HepG2 (cell line): ENCODE measurements around the gene FSCN2. TPM values are rescaled to one million over a fixed set of nuclear protein-coding genes. Genes with fewer than 3 reads are reported as not detected.

Source experiments
- AGO2 ChIP-seq: fragments of 200-400 bp; formaldehyde crosslinking; optimal IDR thresholded peaks from 2 replicates; pipeline ENCODE3; 2017; ENCODE audit warnings: mild to moderate bottlenecking, low read depth, low read length, moderate library complexity
- FOXP1 ChIP-seq, 2 experiments: fragments of 450-650 bp in 1 of 2; IDR thresholded peaks; 2 replicates each; pipeline ENCODE4 v1.6.1; 2017 to 2018; ENCODE audit warnings: antibody characterized with exemption in 1 of 2
- GABPB1 ChIP-seq: IDR thresholded peaks from 2 replicates; pipeline ENCODE4 v1.6.1; 2016; ENCODE audit warnings: mild to moderate bottlenecking, missing genetic modification reagents, moderate library complexity, missing compliant biosample characterization
- JUN ChIP-seq: sonication (generic); formaldehyde crosslinking; IDR thresholded peaks from 2 replicates; pipeline ENCODE4 v1.4.0; 2020; ENCODE audit warnings: mild to moderate bottlenecking, missing genetic modification reagents
- KDM3A ChIP-seq: IDR thresholded peaks from 2 replicates; pipeline ENCODE4 v1.6.1; 2018; ENCODE audit warnings: low read depth, missing compliant biosample characterization
- KMT2B ChIP-seq: IDR thresholded peaks from 2 replicates; pipeline ENCODE4 v1.6.1; 2016; ENCODE audit warnings: missing genetic modification reagents, missing compliant biosample characterization
- NFE2L2 ChIP-seq: fragments of 150-350 bp; IDR thresholded peaks from 2 replicates; pipeline ENCODE4 v1.6.1; 2014; ENCODE audit warnings: low read length
- PRMT3 ChIP-seq: sonication (generic); formaldehyde crosslinking; IDR thresholded peaks from 2 replicates; pipeline ENCODE4 v1.8.1; 2022; ENCODE audit warnings: low read depth, mild to moderate bottlenecking, moderate library complexity, missing genetic modification reagents, borderline replicate concordance
- RBM39 ChIP-seq: fragments of 200-400 bp; formaldehyde crosslinking; IDR thresholded peaks from one replicate; pipeline ENCODE4 v1.6.1; 2018; ENCODE audit warnings: antibody characterized with exemption, mild to moderate bottlenecking, low read depth, low read length; ENCODE audit not compliant: poor library complexity, severe bottlenecking
- REXO4 ChIP-seq: sonication (generic); formaldehyde crosslinking; IDR thresholded peaks from 2 replicates; pipeline ENCODE4 v1.8.0; 2022; ENCODE audit warnings: missing genetic modification reagents, mild to moderate bottlenecking, borderline replicate concordance
- SPEN ChIP-seq: sonication (generic); formaldehyde crosslinking; IDR thresholded peaks from 2 replicates; pipeline ENCODE4 v1.5.1; 2020; ENCODE audit warnings: low read depth, mild to moderate bottlenecking, missing genetic modification reagents
- TAF1 ChIP-seq: sonication (generic); formaldehyde crosslinking; IDR thresholded peaks from 2 replicates; pipeline ENCODE4 v1.4.0; 2020; ENCODE audit warnings: missing genetic modification reagents
- TBL1XR1 ChIP-seq: fragments of 150-350 bp; IDR thresholded peaks from 2 replicates; pipeline ENCODE4 v1.6.1; 2014; ENCODE audit warnings: borderline replicate concordance, low read length; ENCODE audit not compliant: partially characterized antibody
- TOPORS ChIP-seq: sonication (generic); formaldehyde crosslinking; IDR thresholded peaks from 2 replicates; pipeline ENCODE4 v1.8.0; 2023; ENCODE audit warnings: mild to moderate bottlenecking, missing genetic modification reagents
- ZIK1 ChIP-seq: sonication (generic); formaldehyde crosslinking; IDR thresholded peaks from 2 replicates; pipeline ENCODE4 v1.5.0; 2020; ENCODE audit warnings: mild to moderate bottlenecking, low read depth, missing genetic modification reagents, borderline replicate concordance
- ZNF143 ChIP-seq: sonication (generic); formaldehyde crosslinking; IDR thresholded peaks from 2 replicates; pipeline ENCODE4 v1.4.0; 2020; ENCODE audit warnings: missing genetic modification reagents
- ZNF354B ChIP-seq: sonication (generic); formaldehyde crosslinking; IDR thresholded peaks from 2 replicates; pipeline ENCODE4 v1.8.0; 2022; ENCODE audit warnings: mild to moderate bottlenecking, missing genetic modification reagents
- ZNF451 ChIP-seq: sonication (generic); formaldehyde crosslinking; IDR thresholded peaks from 2 replicates; pipeline ENCODE4 v1.5.0; 2020; ENCODE audit warnings: mild to moderate bottlenecking, missing genetic modification reagents
- ZNF547 ChIP-seq: sonication (generic); formaldehyde crosslinking; IDR thresholded peaks from 2 replicates; pipeline ENCODE4 v1.5.1; 2020; ENCODE audit warnings: mild to moderate bottlenecking, missing genetic modification reagents
- ZNF615 ChIP-seq: sonication (generic); formaldehyde crosslinking; IDR thresholded peaks from 2 replicates; pipeline ENCODE4 v1.5.0; 2020; ENCODE audit warnings: mild to moderate bottlenecking, missing genetic modification reagents, borderline replicate concordance
- ZNF878 ChIP-seq: sonication (generic); formaldehyde crosslinking; IDR thresholded peaks from 2 replicates; pipeline ENCODE4 v1.8.1; 2023; ENCODE audit warnings: mild to moderate bottlenecking, missing genetic modification reagents, moderate library complexity
- polyA plus RNA-seq, 8 experiments: library from polyadenylated mRNA; depleted of rRNA in 3 of 8; stranded (reverse) in 7 of 8; unstranded in 1 of 8; fragments of >200 nt; fragmentation: Illumina TruSeq in 4 of 8; extraction: Trizol in 4 of 8; gene quantifications; 2 replicates each; pipeline versions ENCODE4 v1.2.1 to v1.2.3, GENCODE V29; 2011 to 2016; ENCODE audit warnings: low read depth in 4 of 8, missing spikeins in 1 of 8, mixed read lengths in 1 of 8; ENCODE audit not compliant: insufficient read depth in 1 of 8
- total RNA-seq, 5 experiments: library from RNA; depleted of rRNA; stranded (reverse); fragments of >200 nt; fragmentation: Illumina TruSeq; extraction: Trizol; gene quantifications; 2 replicates each; pipeline ENCODE4 v1.2.3, GENCODE V29; 2016; ENCODE audit warnings: low read depth in 1 of 5
- TF ChIP-seq, protein P1 (sequence below): sonication (generic); formaldehyde crosslinking; IDR thresholded peaks from 2 replicates; pipeline ENCODE4 v1.8.1; 2022; ENCODE audit warnings: mild to moderate bottlenecking, missing genetic modification reagents
- TF ChIP-seq, protein P2 (sequence below): IDR thresholded peaks from 2 replicates; pipeline ENCODE4 v1.6.1; 2012; ENCODE audit warnings: inconsistent platforms
- TF ChIP-seq, protein P3 (sequence below): sonication (generic); formaldehyde crosslinking; IDR thresholded peaks from 2 replicates; pipeline ENCODE4 v1.4.0; 2020; ENCODE audit warnings: missing genetic modification reagents

FSCN2 gene
- total and polyA plus RNA-seq, 2 of the 13 experiments (the other 11 are each of a cell fraction or from before 2014, with no cell fraction given) = 0.09 TPM; not detected in 1

DNA sequence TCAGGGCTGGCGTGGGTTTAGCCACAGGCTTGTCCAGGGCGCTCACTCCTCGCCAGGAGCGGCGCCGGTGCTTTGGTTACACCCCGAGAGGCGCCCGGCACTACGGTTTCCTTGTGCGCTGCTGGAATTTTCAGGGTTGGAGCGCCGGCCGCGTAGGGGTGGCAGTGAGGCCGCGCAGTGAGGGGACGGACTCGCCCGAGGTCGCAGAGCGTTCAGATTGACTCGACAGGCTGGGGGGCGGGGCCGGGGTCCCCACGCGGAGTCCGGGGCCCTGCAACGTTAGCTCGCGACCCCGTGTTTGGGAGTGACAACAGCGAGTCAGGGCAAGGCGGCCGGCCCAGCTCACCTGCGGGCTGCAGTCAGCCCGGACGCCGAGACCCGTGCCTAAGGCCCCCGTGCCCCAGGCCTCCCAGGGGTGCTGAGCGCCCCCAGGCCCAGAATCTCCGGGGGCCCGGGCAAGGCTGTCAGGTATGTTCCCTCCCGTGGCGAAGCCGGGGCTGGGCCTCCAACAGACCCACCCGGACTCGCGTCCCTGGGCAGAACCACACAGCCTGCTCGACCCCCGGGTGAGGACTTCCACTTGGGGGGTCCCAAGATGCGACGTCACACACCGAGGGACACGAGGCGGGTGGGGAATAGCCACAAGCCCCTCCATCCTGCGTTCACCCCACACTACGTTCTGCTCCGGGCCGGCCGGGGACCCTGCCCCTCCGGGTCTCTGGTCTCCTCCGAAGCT is 14.3 kb upstream of the FSCN2 start (continued):
- TF ChIP-seq, protein P1, sequence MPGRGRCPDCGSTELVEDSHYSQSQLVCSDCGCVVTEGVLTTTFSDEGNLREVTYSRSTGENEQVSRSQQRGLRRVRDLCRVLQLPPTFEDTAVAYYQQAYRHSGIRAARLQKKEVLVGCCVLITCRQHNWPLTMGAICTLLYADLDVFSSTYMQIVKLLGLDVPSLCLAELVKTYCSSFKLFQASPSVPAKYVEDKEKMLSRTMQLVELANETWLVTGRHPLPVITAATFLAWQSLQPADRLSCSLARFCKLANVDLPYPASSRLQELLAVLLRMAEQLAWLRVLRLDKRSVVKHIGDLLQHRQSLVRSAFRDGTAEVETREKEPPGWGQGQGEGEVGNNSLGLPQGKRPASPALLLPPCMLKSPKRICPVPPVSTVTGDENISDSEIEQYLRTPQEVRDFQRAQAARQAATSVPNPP (CRISPR knock-in tag) = 0 out of 2 replicates have a peak, but pooled peaks have one; percentile 69
- TF ChIP-seq KMT2B = 0 out of 2 replicates have a peak, but pooled peaks have one; percentile 25
- TF ChIP-seq ZNF354B (CRISPR knock-in tag) = no peak
- TF ChIP-seq TOPORS = peak; percentile 84; the same call in 1 of the 2 replicates
- TF ChIP-seq GABPB1 (CRISPR knock-in tag) = no peak; the same call in 1 of the 2 replicates
- no peak for TF ChIP-seq TBL1XR1
- TF ChIP-seq RBM39 = peak; percentile 80
- peak; percentile 63; the same call in 1 of the 2 replicates for TF ChIP-seq ZNF547
- TF ChIP-seq ZNF451 (CRISPR knock-in tag) = peak; percentile 10; the same call in 1 of the 2 replicates
- peak; percentile 38 for TF ChIP-seq TAF1
- TF ChIP-seq, protein P2, sequence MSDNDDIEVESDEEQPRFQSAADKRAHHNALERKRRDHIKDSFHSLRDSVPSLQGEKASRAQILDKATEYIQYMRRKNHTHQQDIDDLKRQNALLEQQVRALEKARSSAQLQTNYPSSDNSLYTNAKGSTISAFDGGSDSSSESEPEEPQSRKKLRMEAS = peak; percentile 38; the same call in 1 of the 2 replicates
- peak; percentile 63 for TF ChIP-seq AGO2
- TF ChIP-seq ZNF143 (CRISPR knock-in tag) = no peak
- TF ChIP-seq ZNF878 (CRISPR knock-in tag) = peak; percentile 55; the same call in 1 of the 2 replicates
- TF ChIP-seq SPEN (CRISPR knock-in tag) = peak; percentile 70
- no peak for TF ChIP-seq FOXP1 (IDR thresholded peaks at IDR 0.05)
- TF ChIP-seq FOXP1 (CRISPR knock-in tag; IDR thresholded peaks at IDR 0.05) = no peak
- TF ChIP-seq, protein P3, sequence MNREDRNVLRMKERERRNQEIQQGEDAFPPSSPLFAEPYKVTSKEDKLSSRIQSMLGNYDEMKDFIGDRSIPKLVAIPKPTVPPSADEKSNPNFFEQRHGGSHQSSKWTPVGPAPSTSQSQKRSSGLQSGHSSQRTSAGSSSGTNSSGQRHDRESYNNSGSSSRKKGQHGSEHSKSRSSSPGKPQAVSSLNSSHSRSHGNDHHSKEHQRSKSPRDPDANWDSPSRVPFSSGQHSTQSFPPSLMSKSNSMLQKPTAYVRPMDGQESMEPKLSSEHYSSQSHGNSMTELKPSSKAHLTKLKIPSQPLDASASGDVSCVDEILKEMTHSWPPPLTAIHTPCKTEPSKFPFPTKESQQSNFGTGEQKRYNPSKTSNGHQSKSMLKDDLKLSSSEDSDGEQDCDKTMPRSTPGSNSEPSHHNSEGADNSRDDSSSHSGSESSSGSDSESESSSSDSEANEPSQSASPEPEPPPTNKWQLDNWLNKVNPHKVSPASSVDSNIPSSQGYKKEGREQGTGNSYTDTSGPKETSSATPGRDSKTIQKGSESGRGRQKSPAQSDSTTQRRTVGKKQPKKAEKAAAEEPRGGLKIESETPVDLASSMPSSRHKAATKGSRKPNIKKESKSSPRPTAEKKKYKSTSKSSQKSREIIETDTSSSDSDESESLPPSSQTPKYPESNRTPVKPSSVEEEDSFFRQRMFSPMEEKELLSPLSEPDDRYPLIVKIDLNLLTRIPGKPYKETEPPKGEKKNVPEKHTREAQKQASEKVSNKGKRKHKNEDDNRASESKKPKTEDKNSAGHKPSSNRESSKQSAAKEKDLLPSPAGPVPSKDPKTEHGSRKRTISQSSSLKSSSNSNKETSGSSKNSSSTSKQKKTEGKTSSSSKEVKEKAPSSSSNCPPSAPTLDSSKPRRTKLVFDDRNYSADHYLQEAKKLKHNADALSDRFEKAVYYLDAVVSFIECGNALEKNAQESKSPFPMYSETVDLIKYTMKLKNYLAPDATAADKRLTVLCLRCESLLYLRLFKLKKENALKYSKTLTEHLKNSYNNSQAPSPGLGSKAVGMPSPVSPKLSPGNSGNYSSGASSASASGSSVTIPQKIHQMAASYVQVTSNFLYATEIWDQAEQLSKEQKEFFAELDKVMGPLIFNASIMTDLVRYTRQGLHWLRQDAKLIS (CRISPR knock-in tag) = no peak
- no peak for TF ChIP-seq JUN
- no peak for TF ChIP-seq REXO4 (CRISPR knock-in tag)
- 0 out of 2 replicates have a peak, but pooled peaks have one; percentile 14 for TF ChIP-seq ZIK1
- TF ChIP-seq KDM3A (CRISPR knock-in tag) = no peak
- TF ChIP-seq NFE2L2 = no peak
- TF ChIP-seq ZNF615 = no peak
- no peak for TF ChIP-seq PRMT3 (CRISPR knock-in tag)
